ENCODE measurements around the gene CYLC1.

GRCh38 chrX:83847339-83847738, 13.6 kb upstream of the CYLC1 start:
- TF ChIP-seq CTCF (conservative IDR thresholded peaks at IDR 0.05; ENCODE audit: low read length) = no peak
- TF ChIP-seq EZH2phosphoT487 (IDR thresholded peaks at IDR 0.05; ENCODE audit: borderline replicate concordance) = no peak
